NCI-H82 treated with DMSO at 0.1 percent for 48 hours (cell line): Measurements from ENCODE around the gene SKA2.
A peak's percentile ranks its signal among the peaks of the same experiment; 100 is the strongest.
"Not testable (repeated sequence)": the region's sequence is repeated elsewhere in the genome, so short reads cannot be mapped to it uniquely, and the experiment has no call there.

Experiments used
- DNase-seq: peaks from one replicate; lab custom pipeline; 2025; ENCODE audit not compliant: unreplicated experiment; lab: John Stamatoyannopoulos, UW

SKA2 gene

GRCh38 chr17:59152925-59153324 lies 2.1 kb downstream of the SKA2 start:
- no peak for DNase-seq

- no peak for DNase-seq
Observed at GRCh38 chr17:59151591-59151990, 3.4 kb downstream of the SKA2 start.

- no peak for DNase-seq
Observed at GRCh38 chr17:59151006-59151405, 4.0 kb downstream of the SKA2 start.

GRCh38 chr17:59149841-59150511 lies 5.0 kb downstream of the SKA2 start:
- no peak for DNase-seq

GRCh38 chr17:59149051-59149450 lies 5.9 kb downstream of the SKA2 start:
- DNase-seq = no peak

- DNase-seq = no peak
Observed at GRCh38 chr17:59145571-59146096, 9.4 kb downstream of the SKA2 start.

GRCh38 chr17:59141860-59142259 lies 13.1 kb downstream of the SKA2 start:
- DNase-seq = no peak

- DNase-seq = no peak
Observed at GRCh38 chr17:59139939-59140338, 15.0 kb downstream of the SKA2 start.

GRCh38 chr17:59138339-59138738 lies 16.6 kb downstream of the SKA2 start:
- DNase-seq = not testable (repeated sequence)

GRCh38 chr17:59131131-59131530 lies 23.9 kb downstream of the SKA2 start:
- no peak for DNase-seq

GRCh38 chr17:59129814-59130213 lies 25.2 kb downstream of the SKA2 start:
- DNase-seq = no peak

- DNase-seq = no peak
Observed at GRCh38 chr17:59126809-59127417, 28.1 kb downstream of the SKA2 start.

GRCh38 chr17:59124665-59125064 lies 30.3 kb downstream of the SKA2 start:
- DNase-seq = no peak

GRCh38 chr17:59121901-59122480 lies 33.0 kb downstream of the SKA2 start:
- DNase-seq = no peak

GRCh38 chr17:59115474-59115873 lies 39.5 kb downstream of the SKA2 start:
- no peak for DNase-seq

- DNase-seq = no peak
Observed at GRCh38 chr17:59111539-59111938, 43.4 kb downstream of the SKA2 start.

- no peak for DNase-seq
Observed at GRCh38 chr17:59110973-59111372, 44.0 kb downstream of the SKA2 start.

- DNase-seq = no peak
Observed at GRCh38 chr17:59108400-59109102, 46.4 kb downstream of the SKA2 start.

GRCh38 chr17:59107306-59107670 lies 47.7 kb downstream of the SKA2 start:
- peak; percentile 48 for DNase-seq

GRCh38 chr17:59106463-59107305 lies 48.3 kb downstream of the SKA2 start, which contains the start of gene TRIM37:
TRIM37 (minus strand) TSS chr17:59106880; CDS start chr17:59106461, 419 bp downstream.
- DNase-seq = peak; percentile 95
